Measurements from ENCODE around the gene GNAT2.
"Not testable (repeated sequence)": the region's sequence is repeated elsewhere in the genome, so short reads cannot be mapped to it uniquely, and the experiment has no call there.

The GNAT2 gene

GRCh38 chr1:109619576-109620400 lies at the start of gene GNAT2, which contains the start of gene AMPD2:
GNAT2 (minus strand) TSS chr1:109619616; CDS start chr1:109612870, 6,746 bp downstream.
AMPD2 (plus strand) TSS chr1:109619837; CDS start chr1:109621176, 1,339 bp downstream.
- DNase-seq: peak; percentile 5

GRCh38 chr1:109668123-109668775 lies 48.8 kb upstream of the GNAT2 start:
- no peak for DNase-seq

GRCh38 chr1:109667452-109668122 lies 48.2 kb upstream of the GNAT2 start, which contains the start of gene GSTM2:
GSTM2 (plus strand) TSS chr1:109668057; CDS start chr1:109668116, 59 bp downstream.
- DNase-seq: no peak

GRCh38 chr1:109664671-109665070 lies 45.3 kb upstream of the GNAT2 start:
- DNase-seq: no peak

GRCh38 chr1:109661391-109661790 lies 42.0 kb upstream of the GNAT2 start:
- no peak for DNase-seq

GRCh38 chr1:109660691-109661026 lies 41.2 kb upstream of the GNAT2 start:
- not testable (repeated sequence) for DNase-seq

- DNase-seq: peak; percentile 90
These were observed 40.7 kb upstream of the GNAT2 start for GRCh38 chr1:109659997-109660690.

GRCh38 chr1:109659145-109659544 lies 39.7 kb upstream of the GNAT2 start:
- no peak for DNase-seq

GRCh38 chr1:109658533-109659042 lies 39.2 kb upstream of the GNAT2 start:
- DNase-seq: no peak

- DNase-seq: no peak
These were observed 38.6 kb upstream of the GNAT2 start for GRCh38 chr1:109657970-109658369.

- no peak for DNase-seq
These were observed 38.0 kb upstream of the GNAT2 start for GRCh38 chr1:109657395-109657794.

GRCh38 chr1:109655615-109656519 lies 36.5 kb upstream of the GNAT2 start, which contains the start of gene GSTM4:
GSTM4 (plus strand) TSS chr1:109656099; CDS start chr1:109656390, 291 bp downstream.
- DNase-seq: peak; percentile 55

- DNase-seq: no peak
These were observed 35.1 kb upstream of the GNAT2 start for GRCh38 chr1:109654519-109654918.

- DNase-seq: no peak
These were observed 33.9 kb upstream of the GNAT2 start for GRCh38 chr1:109653306-109653705.

- DNase-seq: no peak
These were observed 33.0 kb upstream of the GNAT2 start for GRCh38 chr1:109652402-109652801.

- DNase-seq: no peak
These were observed 31.2 kb upstream of the GNAT2 start for GRCh38 chr1:109650609-109651008.

- no peak for DNase-seq
These were observed 30.1 kb upstream of the GNAT2 start for GRCh38 chr1:109649491-109649914.

GRCh38 chr1:109644670-109645069 lies 25.3 kb upstream of the GNAT2 start:
- no peak for DNase-seq

- no peak for DNase-seq
These were observed 24.2 kb upstream of the GNAT2 start for GRCh38 chr1:109643385-109644230.

- no peak for DNase-seq
These were observed 23.2 kb upstream of the GNAT2 start for GRCh38 chr1:109642626-109643025.

Data from DMS79 (cell line).